Muscle of back (tissue), 13 donors: Measurements from ENCODE around the gene RAB11FIP2. TPM values are rescaled to one million over a fixed set of nuclear protein-coding genes. Genes with fewer than 3 reads are reported as not detected.
A peak's percentile ranks its signal among the peaks of the same experiment; 100 is the strongest.
"Not testable (repeated sequence)": the region's sequence is repeated elsewhere in the genome, so short reads cannot be mapped to it uniquely, and the experiment has no call there.

Experiments used
- DNase-seq, 3 donors: peaks; one replicate each; pipeline versions ENCODE4 v3.0.0 to v3.0.0-alpha.2; 2013
- long read RNA-seq, 9 donors: transcript quantifications; one replicate each; lab custom pipeline, GENCODE V29; 2026
- polyA plus RNA-seq, 10 donors: library from polyadenylated mRNA; unstranded; fragments of 120-200 nt; gene quantifications; one replicate each; pipeline ENCODE4 v1.2.1, GENCODE V29; 2013; ENCODE audit not compliant: insufficient read length in 10 of 10

Gene RAB11FIP2
- 10 to 100 TPM; 19.4 to 26.2 (median 22.3) TPM for polyA plus RNA-seq
- long read RNA-seq, donor 1, full-length matches to known transcripts = 3 of 3 reads
- long read RNA-seq, donor 1, partial matches to known transcripts = 0 of 3 reads
- long read RNA-seq, donor 1, other reads (novel, unspliced or antisense) = 0 of 3 reads
- long read RNA-seq, donor 2, full-length matches to known transcripts = 2 of 2 reads
- long read RNA-seq, donor 2, partial matches to known transcripts = 0 of 2 reads
- long read RNA-seq, donor 2, other reads (novel, unspliced or antisense) = 0 of 2 reads
- long read RNA-seq, donor 3 = 0 reads
- long read RNA-seq, donor 4, full-length matches to known transcripts = 3 of 3 reads
- long read RNA-seq, donor 4, partial matches to known transcripts = 0 of 3 reads
- long read RNA-seq, donor 4, other reads (novel, unspliced or antisense) = 0 of 3 reads
- long read RNA-seq, donor 5, full-length matches to known transcripts = 4 of 4 reads
- long read RNA-seq, donor 5, partial matches to known transcripts = 0 of 4 reads
- long read RNA-seq, donor 5, other reads (novel, unspliced or antisense) = 0 of 4 reads
- long read RNA-seq, donor 6, full-length matches to known transcripts = 1 of 1 reads
- long read RNA-seq, donor 6, partial matches to known transcripts = 0 of 1 reads
- long read RNA-seq, donor 6, other reads (novel, unspliced or antisense) = 0 of 1 reads
- long read RNA-seq, donor 7, full-length matches to known transcripts = 3 of 3 reads
- long read RNA-seq, donor 7, partial matches to known transcripts = 0 of 3 reads
- long read RNA-seq, donor 7, other reads (novel, unspliced or antisense) = 0 of 3 reads
- long read RNA-seq, donor 8, full-length matches to known transcripts = 2 of 2 reads
- long read RNA-seq, donor 8, partial matches to known transcripts = 0 of 2 reads
- long read RNA-seq, donor 8, other reads (novel, unspliced or antisense) = 0 of 2 reads
- long read RNA-seq, donor 9, full-length matches to known transcripts = 1 of 1 reads
- long read RNA-seq, donor 9, partial matches to known transcripts = 0 of 1 reads
- long read RNA-seq, donor 9, other reads (novel, unspliced or antisense) = 0 of 1 reads

DNA sequence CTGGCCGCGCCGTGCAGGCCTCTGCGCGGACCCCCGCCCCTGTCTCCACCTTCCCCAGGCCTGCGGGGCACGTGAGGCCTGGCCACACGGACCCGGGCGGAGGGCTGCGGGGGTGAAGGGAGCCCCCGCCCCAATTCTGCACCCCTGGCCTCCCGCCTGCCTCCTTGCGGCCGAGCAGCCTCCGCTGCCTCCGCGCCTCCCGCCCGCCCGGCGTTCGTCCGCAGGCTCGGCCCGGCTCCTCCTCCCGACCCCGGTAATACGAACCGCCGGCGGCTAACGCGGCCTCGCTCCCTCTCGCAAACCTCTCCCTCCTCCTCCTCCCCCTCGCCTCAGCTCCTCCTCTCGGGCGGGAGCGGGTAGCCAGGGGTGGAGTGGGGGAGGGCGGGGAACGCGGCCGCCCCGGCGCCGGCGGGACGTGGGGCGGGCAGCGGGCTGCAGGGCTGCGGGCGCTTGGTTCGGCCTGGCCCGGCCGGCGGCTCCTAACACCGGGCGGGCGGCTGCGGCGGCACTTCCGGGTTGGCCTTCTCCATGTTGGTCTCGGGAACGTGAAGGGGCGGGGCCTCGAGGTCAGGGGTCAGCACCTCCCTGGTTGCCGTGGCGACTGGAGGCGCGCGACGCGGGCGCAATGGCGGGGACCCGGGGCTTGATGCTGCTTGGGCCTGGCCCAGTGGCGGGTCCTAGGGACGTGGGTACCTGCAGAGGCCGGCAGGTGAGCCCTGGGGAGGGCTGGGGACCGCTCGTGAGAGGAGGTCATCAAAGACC is at the start of gene RAB11FIP2:
Gene RAB11FIP2, minus strand, starts transcription at position 547 of the 762 bp plus-strand sequence. CDS start 778 bp downstream, outside the sequence.
- peak; percentile 91 to 97 (median 93) for DNase-seq

- DNase-seq = no peak
Measured at GRCh38 chr10:118096022-118096421, 49.3 kb upstream of the RAB11FIP2 start.

GRCh38 chr10:118092209-118092608 is 45.5 kb upstream of the RAB11FIP2 start:
- DNase-seq = no peak

GRCh38 chr10:118080817-118081216 is 34.1 kb upstream of the RAB11FIP2 start:
- no peak for DNase-seq

GRCh38 chr10:118076705-118077104 is 30.0 kb upstream of the RAB11FIP2 start:
- peak; percentile 43 to 82 (median 54) for DNase-seq

GRCh38 chr10:118072840-118073239 is 26.1 kb upstream of the RAB11FIP2 start:
- no peak for DNase-seq

- not testable (repeated sequence) for DNase-seq
Measured at GRCh38 chr10:118067389-118067788, 20.6 kb upstream of the RAB11FIP2 start.

- no peak for DNase-seq
Measured at GRCh38 chr10:118062798-118063238, 16.1 kb upstream of the RAB11FIP2 start.

- no peak for DNase-seq
Measured at GRCh38 chr10:118058371-118058770, 11.6 kb upstream of the RAB11FIP2 start.

- no peak for DNase-seq
Measured at GRCh38 chr10:118057361-118057760, 10.6 kb upstream of the RAB11FIP2 start.

DNA sequence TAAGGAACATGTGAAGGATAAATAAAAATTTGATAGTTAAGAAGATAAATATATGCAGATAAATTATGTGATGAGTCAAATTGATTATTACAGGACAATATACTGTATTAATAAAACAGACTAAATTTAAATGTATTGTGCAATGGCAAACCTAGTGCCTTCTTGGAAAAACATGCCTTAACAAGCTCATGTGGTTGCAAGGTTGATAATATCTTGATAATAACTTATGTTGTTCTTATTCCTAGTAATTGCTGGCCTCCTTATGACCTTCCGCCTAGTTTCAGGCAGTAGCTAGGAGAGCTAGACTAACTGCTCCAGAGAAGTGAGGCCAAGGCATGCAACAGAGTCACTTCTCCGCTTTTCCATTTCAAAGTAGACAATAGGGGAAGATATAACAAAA is 7.6 kb upstream of the RAB11FIP2 start:
- no peak for DNase-seq

DNA sequence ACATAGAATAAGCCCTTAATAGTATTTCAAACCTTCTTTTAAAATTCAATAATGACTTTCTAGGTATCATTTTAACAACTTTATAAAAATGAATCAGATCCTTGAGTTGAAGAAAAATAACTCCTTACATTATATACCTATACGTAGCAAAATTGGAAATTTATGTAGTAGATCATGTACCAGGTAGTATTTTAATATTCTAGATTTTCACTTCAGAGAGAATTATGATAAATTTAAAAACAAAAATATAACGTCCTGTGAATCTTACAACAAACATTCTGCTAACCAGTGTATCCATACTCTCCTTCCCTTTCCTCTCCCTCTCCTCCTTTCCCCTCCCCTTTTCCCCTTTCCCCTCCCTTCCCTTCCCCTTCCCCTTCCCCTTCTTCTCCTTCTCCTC is 6.1 kb upstream of the RAB11FIP2 start:
- DNase-seq = no peak

DNA sequence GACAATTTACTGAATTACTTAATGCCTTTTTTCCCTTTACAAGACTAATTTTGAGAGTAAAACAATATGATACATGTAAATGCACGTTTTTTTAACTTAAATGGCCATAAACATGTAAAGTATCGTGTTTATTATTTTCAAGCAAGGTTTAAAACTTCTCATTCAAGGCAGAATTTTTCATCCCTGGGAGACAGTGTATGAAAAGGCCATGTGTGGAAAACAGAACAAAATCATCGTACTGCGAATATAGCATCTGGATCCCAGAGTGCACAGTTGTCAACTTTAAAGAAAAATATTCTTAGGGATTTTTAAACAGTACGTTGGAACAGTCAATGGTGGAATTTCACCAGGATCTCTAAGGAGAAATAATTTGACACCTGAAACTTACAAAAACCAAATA is 1.1 kb upstream of the RAB11FIP2 start:
- DNase-seq = peak in 1 of 3 donors; percentile 59

GRCh38 chr10:118047157-118047719 is 497 bp upstream of the RAB11FIP2 start:
- DNase-seq = no peak

GRCh38 chr10:118045837-118046394 is 825 bp downstream of the RAB11FIP2 start:
- peak in 2 of 3 donors; percentile 33 to 45 for DNase-seq

GRCh38 chr10:118045158-118045836 is 1.4 kb downstream of the RAB11FIP2 start:
- no peak for DNase-seq

- peak in 1 of 3 donors; percentile 62 for DNase-seq
Measured at GRCh38 chr10:118042827-118043242, 3.9 kb downstream of the RAB11FIP2 start.

DNA sequence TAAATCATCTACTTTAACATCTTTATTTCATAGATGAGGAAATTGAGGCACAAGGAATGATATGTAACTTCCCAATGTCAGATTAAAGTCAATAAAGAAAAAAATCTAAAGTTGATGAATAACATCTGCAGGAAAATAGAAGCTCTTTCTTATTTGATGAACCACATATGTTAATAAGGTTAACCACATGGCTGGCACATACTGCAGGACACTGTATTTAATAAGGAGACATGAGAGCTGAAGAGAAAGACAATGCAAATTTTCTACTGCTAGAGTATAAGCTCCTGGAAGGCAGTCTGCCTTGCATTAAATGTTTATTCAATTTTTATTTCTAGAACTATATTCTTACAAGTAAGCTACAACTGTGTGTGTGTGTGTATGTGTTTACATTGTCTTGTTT is 4.4 kb downstream of the RAB11FIP2 start:
- no peak for DNase-seq

- peak in 1 of 3 donors; percentile 37 for DNase-seq
Measured at GRCh38 chr10:118041316-118041715, 5.4 kb downstream of the RAB11FIP2 start.
